GM10847 (cell line): ENCODE data around the gene ERFL.

Experiments used
- POLR2A ChIP-seq: IDR thresholded peaks from 2 replicates; pipeline ENCODE4 v1.6.1; 2011; ENCODE audit not compliant: insufficient read length; ENCODE audit errors: extremely low read depth

Gene ERFL

GRCh38 chr19:41933693-41934426 lies 5.6 kb upstream of the ERFL start:
- no peak for TF ChIP-seq POLR2A

- no peak for TF ChIP-seq POLR2A
Observed at GRCh38 chr19:41932720-41933332, 4.6 kb upstream of the ERFL start.

GRCh38 chr19:41932259-41932719 lies 4.0 kb upstream of the ERFL start:
- TF ChIP-seq POLR2A: no peak

GRCh38 chr19:41930926-41931592 lies 2.8 kb upstream of the ERFL start:
- TF ChIP-seq POLR2A: no peak

GRCh38 chr19:41930322-41930722 lies 2.1 kb upstream of the ERFL start:
- no peak for TF ChIP-seq POLR2A

GRCh38 chr19:41929536-41930071 lies 1.4 kb upstream of the ERFL start:
- no peak for TF ChIP-seq POLR2A

GRCh38 chr19:41928754-41929535 lies 696 bp upstream of the ERFL start:
- TF ChIP-seq POLR2A: no peak

GRCh38 chr19:41927497-41928192 lies 604 bp downstream of the ERFL start:
- TF ChIP-seq POLR2A: no peak

- TF ChIP-seq POLR2A: no peak
Observed at GRCh38 chr19:41926763-41927496, 1.3 kb downstream of the ERFL start.

- TF ChIP-seq POLR2A: no peak
Observed at GRCh38 chr19:41926028-41926762, 2.1 kb downstream of the ERFL start.

GRCh38 chr19:41925208-41926003 lies 2.8 kb downstream of the ERFL start:
- TF ChIP-seq POLR2A: no peak
